Stromal cell of bone marrow (primary cell): ENCODE measurements around the gene DOCK4.

Experiments
- DNase-seq: peaks from one replicate; pipeline ENCODE4 v3.0.0-alpha.2; 2012; ENCODE audit warnings: low read depth

Gene DOCK4

GRCh38 chr7:112220877-112221434 is 14.8 kb upstream of the DOCK4 start:
- no peak for DNase-seq

GRCh38 chr7:112215787-112216186 is 9.6 kb upstream of the DOCK4 start:
- no peak for DNase-seq

GRCh38 chr7:112214883-112215282 is 8.7 kb upstream of the DOCK4 start:
- DNase-seq = no peak

- no peak for DNase-seq
These were observed 8.1 kb upstream of the DOCK4 start for GRCh38 chr7:112214268-112214667.

DNA sequence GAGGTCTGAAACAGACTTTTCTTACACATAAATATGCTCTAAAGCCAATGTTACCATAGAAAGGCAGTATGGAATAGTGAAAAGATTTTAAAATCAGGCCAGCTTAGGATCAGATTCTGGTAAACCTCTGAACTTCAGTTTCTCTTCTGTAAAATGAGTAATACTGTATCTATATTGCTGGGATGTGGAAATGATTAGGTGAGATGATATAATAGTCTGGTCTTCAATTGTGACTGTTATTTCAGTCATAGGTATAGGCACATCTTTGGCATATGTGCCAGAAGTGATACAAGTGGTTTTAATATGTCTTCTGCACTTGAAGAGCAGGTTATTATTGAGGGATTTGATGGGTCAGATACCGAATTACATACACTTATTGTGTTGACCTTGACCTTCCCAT is 7.5 kb upstream of the DOCK4 start:
- DNase-seq = no peak

DNA sequence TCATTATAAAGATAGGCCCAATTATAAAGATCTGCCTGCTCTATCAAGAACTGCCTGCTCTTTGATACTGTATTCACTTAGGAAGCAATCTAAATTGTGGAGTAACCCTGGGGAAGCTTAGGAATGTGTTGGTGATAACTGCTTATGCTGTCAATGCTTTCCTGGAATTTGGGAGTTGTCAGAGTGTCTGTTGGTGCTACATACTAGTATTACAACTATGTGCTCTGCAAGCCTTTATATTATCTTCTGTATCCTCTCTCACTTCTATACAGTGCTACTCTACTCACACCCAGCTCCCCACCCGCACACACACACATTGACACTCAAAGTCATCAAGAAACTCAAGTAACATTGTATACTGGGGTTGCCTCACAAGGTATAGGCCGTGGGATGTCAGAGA is 6.4 kb upstream of the DOCK4 start:
- no peak for DNase-seq

GRCh38 chr7:112211348-112211907 is 5.2 kb upstream of the DOCK4 start:
- no peak for DNase-seq

GRCh38 chr7:112207765-112208164 is 1.6 kb upstream of the DOCK4 start:
- DNase-seq = no peak

DNA sequence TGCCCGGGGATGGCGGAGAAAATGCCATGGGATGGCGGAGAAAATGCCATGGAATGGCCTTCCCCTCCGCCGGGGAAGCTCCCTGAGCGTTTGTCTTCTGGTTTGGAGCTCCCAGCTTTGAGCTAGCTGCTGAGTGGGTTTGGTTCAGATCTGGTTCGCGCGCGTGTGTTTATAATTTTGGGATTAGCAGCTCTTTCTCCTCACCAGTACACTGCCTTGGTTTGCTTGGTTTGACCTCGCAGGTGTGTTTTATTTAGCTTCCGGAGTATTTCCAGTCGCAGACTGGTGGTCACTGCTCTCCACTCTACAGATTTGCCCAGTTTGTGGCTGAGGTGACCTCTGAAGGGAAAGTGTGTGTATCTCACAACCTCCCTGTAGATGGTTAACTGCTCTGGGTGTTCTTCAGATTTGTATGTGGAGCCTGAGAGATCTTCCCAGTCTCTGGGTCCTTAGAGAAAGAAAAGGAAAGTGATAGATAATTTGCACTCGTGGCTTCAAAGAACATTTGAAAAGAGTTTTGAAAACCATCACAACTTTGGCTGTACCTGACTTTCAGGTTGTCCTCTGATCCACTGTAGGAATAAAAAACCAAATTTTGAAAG is 893 bp upstream of the DOCK4 start:
- no peak for DNase-seq

DNA sequence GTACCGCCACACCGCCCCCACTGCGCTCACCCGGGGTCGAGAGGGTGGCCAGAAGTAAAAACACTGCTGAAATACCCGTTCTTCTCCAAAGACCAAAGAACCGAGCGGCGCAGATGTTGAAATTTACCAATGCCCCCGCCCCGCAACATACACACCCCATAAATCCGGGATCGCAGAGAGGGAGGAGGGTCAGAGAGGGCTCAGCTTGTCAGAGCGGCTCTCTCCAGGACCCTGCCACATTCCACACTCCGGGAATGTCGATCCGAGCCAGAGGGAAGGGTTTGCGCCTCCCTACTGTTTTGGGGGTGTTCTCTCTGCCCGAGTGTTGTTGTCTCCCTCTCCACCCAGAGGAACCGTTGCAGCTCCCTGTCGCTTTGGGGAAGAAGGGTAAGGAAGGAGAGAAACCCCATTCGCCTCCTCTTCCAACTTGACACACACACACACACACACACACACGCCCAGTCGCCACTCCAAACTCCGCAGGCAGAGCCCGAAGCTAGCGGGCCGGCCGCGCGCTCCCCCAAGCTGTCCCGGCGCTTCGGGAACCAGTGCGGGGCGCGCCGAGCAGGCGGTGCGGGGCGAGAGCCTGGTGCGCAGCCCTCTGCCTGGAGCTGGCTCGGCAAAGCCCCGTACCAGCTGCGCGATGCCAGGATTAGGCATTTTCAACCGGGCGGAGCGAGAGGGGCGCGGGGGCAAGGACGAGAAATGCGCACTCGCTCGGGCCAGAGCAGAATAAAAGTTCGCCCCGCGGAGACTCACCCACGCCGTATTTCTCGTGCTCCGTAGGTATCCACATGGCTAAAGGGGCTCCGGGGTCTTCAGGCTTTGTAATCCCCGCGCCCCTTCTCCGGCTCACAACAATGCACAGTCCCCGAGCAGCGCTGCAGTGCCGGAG is 609 bp downstream of the DOCK4 start:
- no peak for DNase-seq

DNA sequence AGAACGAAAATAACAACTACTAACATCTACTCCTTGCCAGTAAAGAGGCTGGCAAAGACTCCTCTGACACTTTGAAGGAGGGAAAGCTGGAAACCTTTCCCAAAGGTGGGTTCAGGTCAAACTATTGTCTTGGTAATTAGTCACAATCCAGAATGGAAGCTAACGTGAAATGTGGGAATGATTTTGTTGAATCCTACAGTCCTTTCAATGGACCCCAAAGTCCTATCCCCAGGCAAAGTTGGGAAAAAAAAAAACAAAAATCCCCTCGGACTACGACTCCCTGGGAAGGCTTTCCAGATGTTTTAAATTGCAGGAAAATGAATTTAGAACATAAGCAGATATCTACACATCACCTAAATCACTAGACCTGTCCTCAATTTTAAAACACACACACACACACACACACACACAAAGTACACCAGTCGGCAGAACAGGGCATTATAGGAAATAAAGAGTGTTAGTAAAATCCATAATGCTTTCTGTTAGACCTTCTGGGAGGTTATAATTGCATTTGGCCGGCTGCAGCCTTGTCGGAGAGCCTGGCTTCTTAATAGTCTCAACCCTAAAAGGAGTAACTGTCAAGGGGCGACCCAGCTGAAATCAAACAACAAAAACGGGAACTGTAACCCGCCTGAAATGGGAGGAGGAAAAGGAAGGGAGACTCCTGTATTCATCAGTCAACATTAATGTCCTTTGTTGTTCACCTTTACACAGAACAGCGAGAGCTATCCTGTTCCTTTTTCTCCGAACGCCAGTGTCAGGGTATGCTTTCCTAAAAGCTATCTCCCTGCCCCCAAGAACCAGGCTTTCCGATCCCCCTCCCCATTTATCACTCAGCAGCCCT is 1.5 kb downstream of the DOCK4 start:
- DNase-seq = no peak

GRCh38 chr7:112203365-112203739 is 2.8 kb downstream of the DOCK4 start:
- no peak for DNase-seq

DNA sequence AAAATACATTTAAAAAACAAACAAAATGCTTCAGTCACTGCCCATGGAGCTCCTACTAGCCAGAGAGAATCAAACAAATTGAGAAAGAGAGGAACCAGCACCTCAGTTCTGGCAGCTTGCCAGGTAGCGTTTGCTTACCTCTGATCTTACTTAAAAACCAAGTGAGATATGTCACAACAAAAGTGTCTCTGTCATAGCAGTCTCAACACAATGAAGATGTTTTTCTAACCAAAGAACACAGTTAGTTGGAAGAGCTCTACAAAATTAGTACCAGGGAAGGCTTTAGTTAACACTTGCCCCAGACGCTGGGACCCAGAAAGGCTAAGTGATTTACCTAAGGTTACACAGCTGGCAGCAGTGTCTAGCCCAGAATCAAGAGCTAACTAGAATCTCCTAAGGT is 3.4 kb downstream of the DOCK4 start:
- DNase-seq = no peak

- DNase-seq = no peak
These were observed 4.4 kb downstream of the DOCK4 start for GRCh38 chr7:112201839-112202238.

DNA sequence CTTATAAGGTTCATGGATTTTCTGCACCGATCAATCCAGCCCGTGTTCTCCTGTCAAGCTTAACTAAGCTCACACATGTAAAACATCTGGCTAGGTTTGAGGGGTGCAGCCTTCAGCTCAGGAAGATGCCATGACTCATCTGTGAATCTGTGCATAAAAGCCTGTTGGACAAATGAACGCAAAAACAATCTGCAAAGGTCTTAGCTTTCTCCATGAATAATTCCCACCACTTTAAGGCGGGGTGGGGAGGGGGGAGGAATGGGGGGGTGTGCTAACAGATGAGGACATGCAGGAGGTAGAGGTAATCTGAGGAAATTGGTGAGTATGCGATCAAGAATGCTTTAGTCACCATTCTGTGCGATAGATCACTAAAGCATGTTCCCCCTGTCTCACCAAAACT is 4.8 kb downstream of the DOCK4 start:
- no peak for DNase-seq

- DNase-seq = no peak
These were observed 6.5 kb downstream of the DOCK4 start for GRCh38 chr7:112199672-112200071.

DNA sequence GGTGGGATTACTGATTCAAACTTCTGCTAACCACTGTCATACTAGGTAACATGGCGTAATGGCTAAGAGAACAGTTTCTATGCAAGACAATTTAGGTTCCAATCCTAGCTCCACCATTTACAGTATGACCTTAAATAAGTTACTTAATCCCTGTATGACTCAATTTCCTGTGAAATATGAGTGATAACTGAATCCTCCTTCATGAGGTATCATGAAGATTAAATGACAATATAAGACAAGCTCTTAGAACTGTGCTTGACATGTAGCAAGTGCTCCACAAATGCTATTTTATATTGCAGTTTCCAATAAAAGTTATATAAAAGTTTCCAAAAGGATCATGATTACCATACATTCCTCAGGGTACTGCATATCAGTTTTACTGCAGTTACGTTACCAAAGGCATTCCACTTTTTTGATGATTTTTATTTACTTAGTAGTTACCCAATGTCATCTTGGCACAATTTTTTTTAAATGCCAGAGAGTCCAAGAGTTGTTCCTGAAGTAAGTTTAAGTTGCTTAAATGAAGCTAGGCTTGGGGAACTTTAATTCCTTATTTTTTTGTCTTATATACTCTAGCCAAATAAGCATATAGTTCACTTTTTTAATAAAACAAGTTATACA is 7.1 kb downstream of the DOCK4 start:
- DNase-seq = no peak

DNA sequence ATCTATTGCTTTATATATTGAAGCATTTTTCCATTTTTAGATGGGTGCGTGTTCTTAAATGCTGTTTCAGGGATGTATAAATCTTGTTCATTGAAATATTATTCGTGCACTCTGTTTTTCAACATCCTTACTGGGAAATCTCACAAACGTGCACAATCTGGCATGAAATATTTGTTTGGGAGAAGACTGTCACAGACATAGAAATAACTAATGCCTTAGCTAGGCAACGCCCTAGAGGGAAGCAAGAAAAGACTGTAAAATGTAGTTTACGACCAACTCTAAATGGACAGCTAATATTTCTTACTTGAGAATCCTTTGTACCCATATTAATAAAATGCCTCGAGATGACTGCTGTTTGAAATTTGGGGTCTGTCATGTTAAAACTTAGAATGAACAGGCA is 8.9 kb downstream of the DOCK4 start:
- DNase-seq = no peak

DNA sequence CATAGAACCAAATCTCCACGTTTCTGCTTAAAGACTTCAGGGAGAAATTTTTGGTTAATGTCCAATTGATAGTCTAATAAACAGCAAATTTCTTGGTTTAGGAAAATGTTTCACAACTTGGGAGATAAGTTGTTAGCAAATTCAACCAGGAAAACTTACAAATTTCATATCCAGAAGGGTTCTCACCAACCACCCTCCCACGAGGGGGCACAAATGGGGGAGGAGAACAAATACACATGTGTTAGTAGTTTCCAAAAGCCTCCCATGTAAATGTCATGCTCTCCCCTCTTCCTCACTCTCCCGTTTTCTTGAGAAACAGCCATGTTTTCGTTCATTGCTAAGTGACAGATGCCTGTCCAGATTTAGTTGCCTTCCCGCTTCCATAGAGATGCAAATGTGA is 10.5 kb downstream of the DOCK4 start:
- no peak for DNase-seq

- DNase-seq = no peak
These were observed 12.2 kb downstream of the DOCK4 start for GRCh38 chr7:112193915-112194502.
